Common myeloid progenitor, CD34-positive (primary cell): ENCODE data around the gene SASH1.
A peak's percentile ranks its signal among the peaks of the same experiment; 100 is the strongest.
"Not testable (repeated sequence)": the region's sequence is repeated elsewhere in the genome, so short reads cannot be mapped to it uniquely, and the experiment has no call there.

Source experiments
- CTCF ChIA-PET: fragments of 350-600 bp; sonication (Branson Sonifier 250); formaldehyde crosslinking; loops from one replicate; lab custom pipeline; 2021; ENCODE audit warnings: antibody characterized with exemption; lab: Charles Lee
- POLR2A ChIA-PET: fragments of 350-600 bp; sonication (Branson Sonifier 250); formaldehyde crosslinking; loops from one replicate; lab custom pipeline; 2021; ENCODE audit warnings: antibody characterized with exemption; lab: Charles Lee
- DNase-seq, 3 donors: peaks; one replicate each; pipeline versions ENCODE4 v3.0.0 to v3.0.0-alpha.2; 2013
- H3K27ac ChIP-seq, 2 experiments: 1 replicate in 1 of 2; 2 replicates in 1 of 2; pipeline ENCODE4 v1.7.0; 2013; ENCODE audit warnings: inconsistent platforms in 2 of 2, low read length in 2 of 2, mild to moderate bottlenecking in 2 of 2, low read depth in 1 of 2, moderate library complexity in 1 of 2; ENCODE audit not compliant: severe bottlenecking in 2 of 2, insufficient read depth in 1 of 2, poor library complexity in 1 of 2
- H3K27me3 ChIP-seq, 5 experiments: replicated peaks in 2 of 5; 1 replicate in 3 of 5; 2 replicates in 2 of 5; pipeline versions ENCODE4 v1.6.1 to v1.7.0; 2013; ENCODE audit warnings: low read length in 4 of 5, mild to moderate bottlenecking in 2 of 5, moderate library complexity in 2 of 5, inconsistent platforms in 1 of 5; ENCODE audit not compliant: insufficient read depth in 5 of 5, control insufficient read depth in 4 of 5
- H3K36me3 ChIP-seq, 4 experiments: 1 replicate in 2 of 4; 2 replicates in 2 of 4; pipeline versions ENCODE4 v1.6.1 to v1.7.0; 2013; ENCODE audit warnings: low read length in 3 of 4, control low read depth in 1 of 4, mild to moderate bottlenecking in 1 of 4; ENCODE audit not compliant: control insufficient read depth in 4 of 4, insufficient read depth in 4 of 4
- H3K4me1 ChIP-seq, 4 experiments: 1 replicate in 3 of 4; 2 replicates in 1 of 4; pipeline versions ENCODE4 v1.6.1 to v1.7.1; 2013; ENCODE audit warnings: low read length in 3 of 4, mild to moderate bottlenecking in 3 of 4, control low read depth in 1 of 4, inconsistent platforms in 1 of 4, moderate library complexity in 1 of 4; ENCODE audit not compliant: control insufficient read depth in 4 of 4, insufficient read depth in 4 of 4; ENCODE audit errors: control extremely low read depth in 1 of 4
- H3K4me3 ChIP-seq, 7 experiments: 1 replicate in 4 of 7; 2 replicates in 3 of 7; pipeline versions ENCODE4 v1.5.1 to v1.7.0; 2013; ENCODE audit warnings: mild to moderate bottlenecking in 7 of 7, low read length in 6 of 7, moderate library complexity in 6 of 7, inconsistent platforms in 2 of 7, low read depth in 2 of 7, control low read depth in 1 of 7; ENCODE audit not compliant: insufficient read depth in 4 of 7, control insufficient read depth in 1 of 7; ENCODE audit errors: extremely low read depth in 1 of 7
- H3K9me3 ChIP-seq, 5 experiments: 1 replicate in 4 of 5; 2 replicates in 1 of 5; pipeline versions ENCODE4 v1.6.1 to v1.7.1; 2013; ENCODE audit warnings: low read length in 4 of 5, mild to moderate bottlenecking in 2 of 5, inconsistent platforms in 1 of 5, low read depth in 1 of 5, moderate library complexity in 1 of 5; ENCODE audit not compliant: control insufficient read depth in 4 of 5, insufficient read depth in 2 of 5; ENCODE audit errors: control extremely low read depth in 1 of 5
- WGBS: methylation state at CpG from one replicate; pipeline ENCODE4 v1.1.5; 2013; ENCODE audit not compliant: insufficient coverage; 5-methylcytosine and 5-hydroxymethylcytosine counted together

Gene SASH1

DNA sequence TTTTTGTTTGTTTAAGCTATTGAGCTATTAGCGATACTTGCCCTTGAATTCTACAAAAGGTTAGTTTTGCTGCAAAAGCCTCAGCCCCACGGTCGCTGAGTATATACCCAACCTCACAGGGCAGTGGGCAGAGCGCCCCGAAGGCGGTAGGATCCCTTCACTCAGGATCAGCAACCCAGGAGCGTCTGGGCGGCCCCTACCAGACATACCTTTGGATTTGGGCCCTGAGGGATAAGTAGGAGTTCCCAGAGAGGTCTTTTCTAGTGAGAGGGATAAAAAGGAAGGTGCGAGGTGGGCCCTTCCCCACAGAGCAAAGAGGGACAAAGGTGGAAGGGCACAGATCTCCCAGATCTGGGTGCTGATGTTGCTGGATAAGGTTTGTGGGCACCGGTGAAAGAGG lies 6.1 kb downstream of the SASH1 start:
- H3K4me1 ChIP-seq: no peaks in the 10 kb centered on the region
- no peaks in the 10 kb centered on the region for H3K36me3 ChIP-seq
- ChIA-PET POLR2A (no interaction called here), CTCF (no interaction called here)
- H3K27me3 ChIP-seq: peaks cover 0 to 72% (median 27%) of the 10 kb centered on the region in 5 experiments
- WGBS: 84% methylated on average over 8 of the region's 10 CpGs
- H3K9me3 ChIP-seq: no peaks in the 10 kb centered on the region
- H3K4me3 ChIP-seq: no peak overlapping the region
- no peak for DNase-seq
- H3K27ac ChIP-seq: no peak overlapping the region

DNA sequence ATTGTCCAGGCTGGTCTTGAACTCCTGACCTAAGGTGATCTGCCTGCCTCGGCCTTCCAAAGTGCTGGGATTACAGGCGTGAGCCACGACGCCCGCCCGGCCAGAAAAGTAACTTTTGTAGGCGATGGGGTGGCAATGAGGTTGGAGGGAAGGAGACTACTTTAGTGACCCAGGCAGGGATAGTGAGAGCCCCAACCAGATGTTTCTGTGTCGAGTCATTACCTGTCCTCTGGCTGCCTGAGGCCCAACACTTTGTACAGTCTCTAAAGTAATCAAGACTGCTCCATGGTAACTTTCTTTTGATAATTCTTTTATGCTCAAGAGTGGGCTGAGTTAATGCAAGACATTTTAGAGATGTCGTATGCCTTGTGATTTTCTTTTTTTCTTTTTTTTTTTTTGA lies 6.8 kb downstream of the SASH1 start:
- Histone ChIP-seq H3K4me3 (no peak overlapping the region), H3K4me1 (no peaks in the 10 kb centered on the region), H3K27ac (no peak overlapping the region), H3K27me3 (peaks cover 0 to 68% (median 24%) of the 10 kb centered on the region in 5 experiments), H3K9me3 (no peaks in the 10 kb centered on the region), H3K36me3 (no peaks in the 10 kb centered on the region)
- CTCF ChIA-PET: no interaction called here
- WGBS: 97% methylated on average over 7 of the region's 9 CpGs
- POLR2A ChIA-PET: no interaction called here
- no peak for DNase-seq

DNA sequence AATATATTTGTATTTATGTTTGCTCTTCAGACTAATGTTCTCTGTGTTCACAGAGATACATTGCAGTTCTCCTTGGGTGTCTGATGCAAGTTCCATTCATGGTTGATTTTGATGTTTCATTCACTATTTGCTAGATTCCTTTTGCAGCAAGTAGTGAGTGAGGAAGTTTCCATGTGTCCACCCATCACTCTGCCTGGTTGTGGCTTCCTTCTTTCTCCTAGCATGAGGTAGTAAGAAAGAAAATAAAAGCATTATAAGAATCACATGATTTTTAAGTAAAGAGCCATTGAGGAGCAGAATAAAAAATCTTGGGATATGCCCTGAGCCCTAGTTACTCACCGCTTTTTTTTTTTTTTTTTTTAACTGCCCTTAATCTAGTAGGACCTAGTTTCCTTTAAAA lies 8.7 kb downstream of the SASH1 start:
- DNase-seq: no peak

DNA sequence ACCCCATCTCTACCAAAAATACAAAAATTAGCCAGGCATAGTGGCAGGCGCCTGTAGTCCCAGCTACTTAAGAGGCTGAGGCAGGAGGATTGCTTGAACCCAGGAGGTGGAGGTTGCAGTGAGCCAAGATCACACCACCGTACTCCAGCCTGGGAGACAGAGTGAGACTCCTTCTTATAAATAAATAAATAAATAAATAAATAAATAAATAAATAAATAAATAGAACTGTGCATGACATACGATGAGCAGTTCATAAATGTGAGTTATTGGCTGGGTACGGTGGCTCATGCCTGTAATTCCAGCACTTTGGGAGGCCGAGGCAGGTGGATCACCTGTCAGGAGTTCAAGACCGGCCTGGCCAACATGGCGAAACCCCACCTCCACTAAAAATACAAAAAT lies 9.8 kb downstream of the SASH1 start:
- H3K27ac ChIP-seq, CTCF ChIA-PET, POLR2A ChIA-PET, H3K9me3 ChIP-seq, H3K4me1 ChIP-seq, H3K36me3 ChIP-seq, DNase-seq, H3K4me3 ChIP-seq: not testable (repeated sequence)
- WGBS: no CpG with 5 or more reads among the region's 7 CpGs
- peaks cover 0 to 66% (median 13%) of the 10 kb centered on the region in 5 experiments for H3K27me3 ChIP-seq

More for the DNA sequence above, 8.7 kb downstream of the SASH1 start:
- Histone ChIP-seq H3K4me3 (no peak overlapping the region), H3K27me3 (peaks cover 0 to 66% (median 23%) of the 10 kb centered on the region in 5 experiments), H3K36me3 (no peaks in the 10 kb centered on the region), H3K27ac (no peak overlapping the region), H3K4me1 (no peaks in the 10 kb centered on the region), H3K9me3 (no peaks in the 10 kb centered on the region)
- WGBS: no CpG with 5 or more reads among the region's 1 CpG
- POLR2A ChIA-PET: no interaction called here
- CTCF ChIA-PET: no interaction called here

DNA sequence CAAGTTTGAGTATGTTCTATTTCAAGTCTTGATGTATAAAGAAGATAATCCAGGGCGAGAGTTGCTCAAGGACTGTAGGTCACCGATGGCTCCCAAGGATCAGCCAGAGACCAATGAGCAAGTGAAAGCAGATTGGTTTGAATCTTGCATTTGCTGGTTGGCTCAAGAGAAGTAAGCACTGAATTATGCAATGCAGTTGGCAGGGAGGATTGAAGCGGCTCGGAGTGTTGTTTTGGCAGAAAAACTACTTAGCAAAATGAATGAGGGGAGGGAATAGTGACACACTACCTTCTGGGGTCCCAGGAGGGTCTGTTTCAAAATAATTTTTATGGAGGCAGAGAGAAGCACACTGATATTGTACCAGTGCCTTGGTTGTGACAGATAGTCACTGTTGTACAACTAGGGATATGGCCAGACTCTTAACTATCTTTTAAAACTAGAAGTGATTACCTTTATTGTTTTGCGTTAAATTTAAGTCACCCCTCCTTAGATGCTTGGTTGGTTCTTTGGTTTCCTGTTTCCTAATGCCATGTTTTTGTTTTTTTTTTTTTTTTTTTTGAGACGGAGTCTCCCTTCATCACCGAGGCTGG lies 15.7 kb downstream of the SASH1 start:
- Histone ChIP-seq H3K9me3 (no peaks in the 10 kb centered on the region), H3K36me3 (no peaks in the 10 kb centered on the region), H3K27me3 (peaks cover 0 to 70% (median 14%) of the 10 kb centered on the region in 5 experiments), H3K4me1 (no peaks in the 10 kb centered on the region), H3K27ac (no peak overlapping the region), H3K4me3 (no peak overlapping the region)
- ChIA-PET CTCF (no interaction called here), POLR2A (interaction anchor here (0.6 to 1.1 kb wide), 2 partner anchors 10 to 1808 kb away, joined by 3 read pairs; no protein-coding TSS in a partner anchor)
- WGBS: 51% methylated on average over 4 of the region's 7 CpGs
- DNase-seq: no peak

DNA sequence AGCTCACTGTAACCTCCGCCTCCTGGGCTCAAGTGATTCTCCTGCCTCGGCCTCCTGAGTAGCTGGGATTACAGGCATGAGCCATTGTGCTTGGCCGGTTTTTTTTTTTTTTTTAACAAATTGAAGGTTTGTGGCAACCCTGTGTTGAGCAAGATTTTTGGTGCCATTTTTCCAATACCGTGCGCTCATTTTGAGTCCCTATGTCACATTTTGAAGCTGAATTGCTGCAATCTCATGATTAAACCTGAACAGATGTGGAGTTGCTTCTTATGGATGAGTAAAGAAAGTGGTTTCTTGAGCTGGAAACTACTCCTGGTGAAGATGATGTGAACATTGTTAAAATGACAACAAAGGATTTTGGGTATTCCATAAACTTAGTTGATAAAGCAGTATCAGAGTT lies 16.6 kb downstream of the SASH1 start:
- CTCF ChIA-PET: no interaction called here
- POLR2A ChIA-PET: interaction anchor here (0.6 kb wide), 1 partner anchor 1809 kb away, joined by 3 read pairs; no protein-coding TSS in a partner anchor
- no peak for DNase-seq
- no peak overlapping the region for H3K27ac ChIP-seq
- H3K4me3 ChIP-seq: no peak overlapping the region
- 100% methylated on average over 3 of the region's 5 CpGs for WGBS
- H3K36me3 ChIP-seq: no peaks in the 10 kb centered on the region
- H3K9me3 ChIP-seq: no peaks in the 10 kb centered on the region
- no peaks in the 10 kb centered on the region for H3K4me1 ChIP-seq
- H3K27me3 ChIP-seq: peaks cover 0 to 72% (median 19%) of the 10 kb centered on the region in 5 experiments

DNA sequence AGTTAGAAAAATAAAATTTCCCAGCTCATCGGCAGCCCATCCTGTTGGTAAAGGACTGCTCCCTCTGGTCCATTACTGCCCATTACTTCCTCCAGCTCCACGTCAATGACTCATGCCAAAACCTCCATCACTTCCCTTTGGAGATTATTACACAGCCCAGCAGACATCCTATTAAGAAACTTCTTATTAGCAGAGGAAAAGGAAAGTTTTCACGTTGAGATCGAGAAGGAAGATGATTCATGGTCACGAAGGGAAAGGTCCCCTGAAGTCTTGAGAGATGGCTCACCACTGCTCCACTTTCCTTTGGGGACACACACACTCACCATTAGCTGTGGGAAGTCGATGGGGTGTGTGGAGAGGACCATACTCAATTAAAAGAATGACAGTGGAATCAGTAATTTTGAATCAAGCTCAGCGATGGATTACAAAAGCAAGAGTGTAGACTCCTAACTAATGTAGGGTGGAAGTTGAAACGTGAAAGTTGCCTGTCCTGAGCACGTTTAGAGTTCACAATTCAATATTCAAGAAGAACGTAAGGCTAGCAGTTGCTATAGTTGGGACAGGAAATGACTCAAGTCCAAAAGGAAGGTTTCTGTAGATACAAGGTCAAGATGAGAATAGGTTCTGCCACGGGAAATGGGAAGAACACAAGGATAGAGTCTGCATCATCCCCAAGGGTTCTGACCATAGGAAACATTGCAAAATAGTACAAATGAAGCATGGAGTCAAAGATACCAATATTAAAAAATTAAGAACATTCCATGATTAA lies 21.6 kb downstream of the SASH1 start:
- Histone ChIP-seq H3K4me3 (no peak overlapping the region), H3K27me3 (peaks cover 6 to 80% (median 30%) of the 10 kb centered on the region in 5 experiments), H3K27ac (no peak overlapping the region), H3K36me3 (no peaks in the 10 kb centered on the region), H3K9me3 (no peaks in the 10 kb centered on the region), H3K4me1 (peaks cover 2 to 14% (median 11%) of the 10 kb centered on the region in 4 experiments)
- WGBS: 27% methylated on average over 5 of the region's 11 CpGs
- ChIA-PET CTCF (no interaction called here), POLR2A (no interaction called here)
- DNase-seq: peak; percentile 7 to 21 (median 17)
